ENCODE measurements around the gene RNF168.
"Not testable (repeated sequence)": the region's sequence is repeated elsewhere in the genome, so short reads cannot be mapped to it uniquely, and the experiment has no call there.

Gene RNF168

GRCh38 chr3:196462680-196463477 lies 40.7 kb downstream of the RNF168 start:
- not testable (repeated sequence) for DNase-seq

- DNase-seq: no peak
These were observed 45.5 kb downstream of the RNF168 start for GRCh38 chr3:196458063-196458462.

- not testable (repeated sequence) for DNase-seq
These were observed 46.1 kb downstream of the RNF168 start for GRCh38 chr3:196457470-196457869.

- DNase-seq: no peak
These were observed 48.6 kb downstream of the RNF168 start for GRCh38 chr3:196454935-196455334.

- DNase-seq: not testable (repeated sequence)
These were observed 58.2 kb downstream of the RNF168 start for GRCh38 chr3:196445391-196445790.

GRCh38 chr3:196444500-196444894 lies 59.1 kb downstream of the RNF168 start:
- no peak for DNase-seq

GRCh38 chr3:196440696-196441095 lies 62.9 kb downstream of the RNF168 start:
- no peak for DNase-seq

GRCh38 chr3:196440041-196440537 lies 63.5 kb downstream of the RNF168 start:
- no peak for DNase-seq

GRCh38 chr3:196432137-196432879 lies 71.3 kb downstream of the RNF168 start, which contains the start of gene UBXN7:
TSS of gene UBXN7 (minus strand) at chr3:196432427. CDS start at chr3:196432399, 28 bp downstream.
- DNase-seq: peak; percentile 91

GRCh38 chr3:196431181-196432136 lies 72.1 kb downstream of the RNF168 start:
- DNase-seq: no peak

- DNase-seq: no peak
These were observed 75.5 kb downstream of the RNF168 start for GRCh38 chr3:196428041-196428440.

- DNase-seq: not testable (repeated sequence)
These were observed 79.1 kb downstream of the RNF168 start for GRCh38 chr3:196424421-196424820.

- DNase-seq: peak; percentile 41
These were observed 80.4 kb downstream of the RNF168 start for GRCh38 chr3:196423044-196423781.

GRCh38 chr3:196421668-196422067 lies 81.9 kb downstream of the RNF168 start:
- not testable (repeated sequence) for DNase-seq

- no peak for DNase-seq
These were observed 84.2 kb downstream of the RNF168 start for GRCh38 chr3:196419386-196419785.

Measured in NCI-H446 treated with DMSO at 0.1 percent for 48 hours (cell line).